Stimulated activated CD8-positive, alpha-beta memory T cell treated with anti-CD3 and anti-CD28 coated beads, Interleukin-12 subunit alpha, Interleukin-12 subunit beta, amount 100 ng/mL, for 4 hours (primary cell): Measurements from ENCODE around the gene ATP6V0D1.

Source experiments
- DNase-seq: peaks from one replicate; pipeline ENCODE4 v3.0.0-alpha.2; 2020; ENCODE audit warnings: low read depth

Gene ATP6V0D1

GRCh38 chr16:67393111-67393787 lies 87.7 kb downstream of the ATP6V0D1 start, which contains the start of gene TPPP3:
TSS of gene TPPP3 (minus strand) at chr16:67393498. CDS start at chr16:67391111, 2,387 bp downstream.
- DNase-seq: no peak

- no peak for DNase-seq
These were observed 88.5 kb downstream of the ATP6V0D1 start for GRCh38 chr16:67392301-67393059.

- no peak for DNase-seq
These were observed 89.3 kb downstream of the ATP6V0D1 start for GRCh38 chr16:67391424-67392300.

- no peak for DNase-seq
These were observed 90.0 kb downstream of the ATP6V0D1 start for GRCh38 chr16:67390816-67391423.

- DNase-seq: no peak
These were observed 90.8 kb downstream of the ATP6V0D1 start for GRCh38 chr16:67389911-67390815.

GRCh38 chr16:67388591-67388990 lies 92.4 kb downstream of the ATP6V0D1 start:
- no peak for DNase-seq

- no peak for DNase-seq
These were observed 92.8 kb downstream of the ATP6V0D1 start for GRCh38 chr16:67388191-67388590.
